GM18498 (cell line): ENCODE data around the gene CDC42SE2.
"Not testable (repeated sequence)": the region's sequence is repeated elsewhere in the genome, so short reads cannot be mapped to it uniquely, and the experiment has no call there.

Experiments
- ATAC-seq: cut with Tn5 transposase; IDR thresholded peaks from one replicate; pipeline ENCODE4 v1.9.1; 2021; ENCODE audit warnings: mild to moderate bottlenecking, moderate library complexity; ENCODE audit not compliant: unreplicated experiment

The CDC42SE2 gene

GRCh38 chr5:131363811-131364506, 100.1 kb downstream of the CDC42SE2 start:
- ATAC-seq: no peak

GRCh38 chr5:131364507-131365050, 100.7 kb downstream of the CDC42SE2 start:
- ATAC-seq: no peak

GRCh38 chr5:131366428-131366827, 102.6 kb downstream of the CDC42SE2 start:
- no peak for ATAC-seq

- ATAC-seq: no peak
Observed at GRCh38 chr5:131367219-131367860, 103.5 kb downstream of the CDC42SE2 start.

- ATAC-seq: no peak
Observed at GRCh38 chr5:131368866-131369265, 105.0 kb downstream of the CDC42SE2 start.

- ATAC-seq: no peak
Observed at GRCh38 chr5:131369558-131369957, 105.7 kb downstream of the CDC42SE2 start.

- ATAC-seq: no peak
Observed at GRCh38 chr5:131371835-131372234, 108.0 kb downstream of the CDC42SE2 start.

- no peak for ATAC-seq
Observed at GRCh38 chr5:131373265-131373664, 109.4 kb downstream of the CDC42SE2 start.

- peak; percentile 35 for ATAC-seq
Observed at GRCh38 chr5:131375351-131375750, 111.5 kb downstream of the CDC42SE2 start.

- no peak for ATAC-seq
Observed at GRCh38 chr5:131377346-131377745, 113.5 kb downstream of the CDC42SE2 start.

- no peak for ATAC-seq
Observed at GRCh38 chr5:131377785-131378325, 114.0 kb downstream of the CDC42SE2 start.

- ATAC-seq: peak; percentile 23
Observed at GRCh38 chr5:131378721-131379541, 115.1 kb downstream of the CDC42SE2 start.

- ATAC-seq: peak; percentile 34
Observed at GRCh38 chr5:131379723-131380122, 115.9 kb downstream of the CDC42SE2 start.

GRCh38 chr5:131380238-131380637, 116.4 kb downstream of the CDC42SE2 start:
- not testable (repeated sequence) for ATAC-seq

- ATAC-seq: no peak
Observed at GRCh38 chr5:131381021-131381420, 117.2 kb downstream of the CDC42SE2 start.

GRCh38 chr5:131381777-131382176, 117.9 kb downstream of the CDC42SE2 start:
- peak; percentile 69 for ATAC-seq

GRCh38 chr5:131382407-131383395, 118.8 kb downstream of the CDC42SE2 start:
- peak; percentile 61 for ATAC-seq

- ATAC-seq: no peak
Observed at GRCh38 chr5:131384173-131384572, 120.3 kb downstream of the CDC42SE2 start.

GRCh38 chr5:131384616-131385214, 120.9 kb downstream of the CDC42SE2 start:
- ATAC-seq: no peak
